GM12865 (cell line): ENCODE measurements around the gene PIK3CA.

Source experiments
- DNase-seq: peaks from one replicate; pipeline ENCODE4 v3.0.0; 2010; ENCODE audit warnings: low read depth
- H3K4me3 ChIP-seq: 2 replicates; pipeline ENCODE4 v1.5.1; 2011; ENCODE audit warnings: mild to moderate bottlenecking, low read depth, low read length, control low read depth
- CTCF ChIP-seq: IDR thresholded peaks from 2 replicates; pipeline ENCODE4 v1.5.1; 2011; ENCODE audit warnings: low read length, control low read depth, low read depth, inconsistent platforms; ENCODE audit not compliant: insufficient read depth; ENCODE audit errors: missing control alignments

Gene PIK3CA

DNA sequence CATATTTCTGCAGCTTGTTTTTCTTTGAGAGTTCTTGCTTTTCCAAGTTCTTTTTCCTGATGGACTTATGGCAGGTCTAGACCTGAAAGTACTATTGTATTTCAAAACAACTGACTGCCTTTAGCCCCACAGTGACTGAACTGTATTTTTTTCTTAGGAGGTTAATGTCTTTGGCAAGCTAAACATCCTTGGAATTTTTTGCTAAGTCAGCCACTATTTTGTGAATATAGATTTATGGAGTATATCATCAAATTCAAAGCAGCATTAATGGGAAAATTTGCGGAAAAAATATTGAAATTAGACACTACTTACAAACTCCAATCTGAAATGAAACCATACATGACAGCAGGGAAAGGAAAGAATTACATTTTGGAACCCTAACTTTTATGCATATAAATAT, 8.6 kb downstream of the PIK3CA start:
- DNase-seq = no peak
- H3K4me3 ChIP-seq = no peak overlapping the region
- TF ChIP-seq CTCF = no peak

DNA sequence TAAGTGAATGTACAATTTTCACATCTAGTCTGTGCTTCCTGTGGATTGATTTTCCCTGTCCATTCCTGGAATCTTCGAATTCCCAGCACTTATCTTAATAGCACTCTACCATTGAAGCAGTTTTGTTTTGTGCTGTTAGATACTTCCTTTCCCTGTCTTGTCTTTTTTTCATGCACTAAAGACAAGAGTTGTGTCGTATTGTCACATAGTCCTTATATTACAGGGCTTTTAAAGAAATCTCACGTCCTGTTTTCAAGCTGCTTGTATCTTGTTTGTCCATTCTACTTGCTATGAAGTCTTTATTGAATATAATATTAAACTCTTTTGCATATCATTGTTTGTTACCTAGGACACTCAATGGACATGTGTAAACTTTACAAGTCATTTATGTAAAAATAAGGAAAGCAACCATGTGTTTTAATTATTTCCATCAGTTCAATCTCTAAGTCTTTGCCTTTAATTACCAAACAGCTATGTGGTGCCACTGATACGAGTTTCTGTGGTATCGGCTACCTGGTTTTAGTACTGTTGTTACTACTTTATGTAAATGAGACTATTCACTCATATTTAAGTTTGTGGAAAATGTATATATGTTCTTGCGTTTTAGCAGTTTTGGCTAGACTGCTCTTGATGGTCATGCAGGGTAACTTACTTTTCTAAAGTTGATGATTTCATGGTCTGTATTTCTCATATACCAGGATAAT, 10.3 kb downstream of the PIK3CA start:
- H3K4me3 ChIP-seq = no peak overlapping the region
- no peak for TF ChIP-seq CTCF
- DNase-seq = no peak

GRCh38 chr3:179163503-179163902, 15.3 kb downstream of the PIK3CA start:
- DNase-seq = no peak
- no peak for TF ChIP-seq CTCF
- no peak overlapping the region for H3K4me3 ChIP-seq

DNA sequence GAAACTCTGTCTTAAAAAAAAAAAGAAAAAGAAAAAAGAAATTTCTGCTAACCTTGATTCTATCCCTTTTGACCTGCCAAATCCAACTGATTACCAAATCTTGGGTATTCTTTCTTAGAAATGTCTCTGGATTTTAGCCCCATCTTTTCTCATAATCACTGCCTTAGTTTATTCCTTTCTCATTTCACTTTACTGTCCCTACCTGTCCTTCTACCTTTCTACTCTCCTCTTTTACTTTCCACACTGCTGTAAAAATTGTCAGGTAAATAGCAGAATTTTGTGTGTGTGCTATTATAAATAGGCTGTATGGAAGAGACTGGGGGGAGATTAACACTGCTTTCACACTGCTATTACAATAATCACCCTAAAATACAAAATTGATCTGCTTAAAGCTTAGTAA, 16.7 kb downstream of the PIK3CA start:
- DNase-seq = no peak
- TF ChIP-seq CTCF = no peak
- no peak overlapping the region for H3K4me3 ChIP-seq

DNA sequence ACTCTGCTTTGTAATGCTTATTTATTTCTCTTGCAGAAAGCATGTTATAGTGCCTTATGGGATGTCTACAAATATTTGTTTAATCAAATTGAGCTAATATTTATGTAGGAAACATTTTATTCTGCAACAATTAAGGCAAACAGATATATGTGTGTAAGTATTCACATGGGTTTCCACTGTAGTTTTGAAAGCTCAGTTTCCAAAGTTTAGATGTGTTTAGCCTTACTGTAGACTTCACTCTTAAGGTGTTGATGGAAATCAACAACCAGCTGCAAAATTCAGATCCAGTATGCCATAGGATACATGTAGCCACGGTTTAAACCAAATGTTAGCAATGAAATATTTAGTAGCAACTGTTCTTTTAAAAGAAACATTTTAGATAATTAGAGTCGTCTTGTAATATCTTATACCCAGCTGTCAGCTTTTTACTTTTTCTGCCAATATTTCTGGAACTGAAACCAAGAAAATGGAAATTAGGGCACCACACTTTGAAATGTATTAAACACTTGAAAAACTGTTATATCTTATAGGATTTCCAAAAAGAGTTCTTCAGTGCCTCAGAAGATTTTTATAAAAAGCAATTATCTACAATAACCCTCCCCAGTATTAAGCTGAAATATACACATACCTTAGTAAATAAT, 18.5 kb downstream of the PIK3CA start:
- no peak overlapping the region for H3K4me3 ChIP-seq
- DNase-seq = no peak
- no peak for TF ChIP-seq CTCF

DNA sequence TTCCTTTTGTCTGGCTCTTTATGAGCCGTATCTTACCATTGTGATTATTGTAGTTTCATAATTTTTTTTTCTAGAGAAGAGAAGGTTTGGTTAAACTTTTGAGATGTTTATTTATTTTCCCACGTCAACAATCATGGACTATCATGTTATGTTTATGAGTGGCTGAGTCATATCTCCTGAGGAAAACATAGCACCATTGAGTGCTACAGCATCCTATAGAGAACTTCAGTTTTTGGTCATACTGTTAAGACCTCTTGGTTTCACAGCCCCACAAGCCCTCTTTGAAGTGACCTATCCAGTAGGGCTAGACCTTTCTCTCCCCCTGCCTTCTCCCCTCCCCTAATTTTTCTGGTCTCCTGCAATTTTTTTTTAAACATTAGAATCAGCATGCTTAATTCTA, 20.8 kb downstream of the PIK3CA start:
- no peak for TF ChIP-seq CTCF
- no peak overlapping the region for H3K4me3 ChIP-seq
- no peak for DNase-seq

- no peak overlapping the region for H3K4me3 ChIP-seq
- DNase-seq = no peak
- no peak for TF ChIP-seq CTCF
Observed at GRCh38 chr3:179172546-179172945, 24.4 kb downstream of the PIK3CA start.
